Calu3 (cell line): ENCODE results near the gene SLIT3. TPM values are rescaled to one million over a fixed set of nuclear protein-coding genes. Genes with fewer than 3 reads are reported as not detected.

Experiments used
- BruUV-seq: library from RNA; stranded (reverse); fragments of 400-500 nt; replicated peaks from 2 replicates; lab custom pipeline; 2021; lab: Mats Ljungman, UMichigan
- CTCF ChIA-PET: fragments of 300-600 bp; sonication (Branson Sonifier 250); formaldehyde crosslinking; loops from one replicate; lab custom pipeline; 2022; ENCODE audit warnings: antibody characterized with exemption; lab: Charles Lee
- DNase-seq: peaks from one replicate; pipeline ENCODE4 v3.0.0; 2022
- H3K27ac Mint-ChIP-seq: one replicate; pipeline ENCODE4 v1.8.0; 2022; ENCODE audit warnings: mixed read lengths; ENCODE audit not compliant: unreplicated experiment
- H3K27me3 Mint-ChIP-seq: one replicate; pipeline ENCODE4 v1.8.0; 2022; ENCODE audit warnings: mixed read lengths; ENCODE audit not compliant: unreplicated experiment
- H3K36me3 Mint-ChIP-seq: one replicate; pipeline ENCODE4 v1.8.0; 2022; ENCODE audit warnings: mild to moderate bottlenecking, moderate library complexity, mixed read lengths; ENCODE audit not compliant: insufficient read depth, unreplicated experiment
- H3K4me1 Mint-ChIP-seq: one replicate; pipeline ENCODE4 v1.8.0; 2022; ENCODE audit warnings: mild to moderate bottlenecking, low read depth, mixed read lengths; ENCODE audit not compliant: unreplicated experiment
- H3K4me3 Mint-ChIP-seq: one replicate; pipeline ENCODE4 v1.8.0; 2022; ENCODE audit warnings: mild to moderate bottlenecking, low read depth, moderate library complexity, mixed read lengths; ENCODE audit not compliant: unreplicated experiment
- H3K9me3 Mint-ChIP-seq: one replicate; pipeline ENCODE4 v1.8.0; 2022; ENCODE audit warnings: low read depth, mixed read lengths; ENCODE audit not compliant: unreplicated experiment
- CTCF ChIP-seq: fragments of 200-600 bp; IDR thresholded peaks from one replicate; pipeline ENCODE4 v1.8.0; 2022; ENCODE audit warnings: antibody characterized with exemption; ENCODE audit not compliant: unreplicated experiment
- intact Hi-C: fragments of 100-400 bp; cut with micrococcal nuclease; formaldehyde crosslinking; loops from one replicate; pipeline ENCODE4 v1.10.0; 2022; ENCODE audit not compliant: unreplicated experiment
- total RNA-seq: library from RNA; stranded (reverse); gene quantifications from 2 replicates; pipeline ENCODE4 v1.2.3, GENCODE V29; 2022

Gene SLIT3
- total RNA-seq, 1 experiment from 2014 or later = not detected

- Mint-ChIP-seq H3K27me3 (no peaks in the 10 kb centered on the region), H3K4me3 (no peak overlapping the region), H3K9me3 (peaks cover 14% of the 10 kb centered on the region), H3K4me1 (no peaks in the 10 kb centered on the region), H3K36me3 (no peaks in the 10 kb centered on the region), H3K27ac (no peak overlapping the region)
- intact Hi-C loops = no loop called here
- BruUV-seq = no TSS peak
- no peak for DNase-seq
- TF ChIP-seq CTCF = no peak
- CTCF ChIA-PET = no interaction called here
Observed at GRCh38 chr5:169244812-169245211, 56.1 kb downstream of the SLIT3 start.

GRCh38 chr5:169243651-169244422 is 57.1 kb downstream of the SLIT3 start:
- no peak overlapping the region for H3K27ac Mint-ChIP-seq
- no TSS peak for BruUV-seq
- intact Hi-C loops = no loop called here
- no peaks in the 10 kb centered on the region for H3K27me3 Mint-ChIP-seq
- no peak for TF ChIP-seq CTCF
- no peaks in the 10 kb centered on the region for H3K36me3 Mint-ChIP-seq
- no peak for DNase-seq
- no peaks in the 10 kb centered on the region for H3K4me1 Mint-ChIP-seq
- CTCF ChIA-PET = no interaction called here
- H3K9me3 Mint-ChIP-seq = peaks cover 14% of the 10 kb centered on the region
- no peak overlapping the region for H3K4me3 Mint-ChIP-seq

- no peak overlapping the region for H3K4me3 Mint-ChIP-seq
- no peak overlapping the region for H3K27ac Mint-ChIP-seq
- intact Hi-C loops = no loop called here
- peaks cover 9% of the 10 kb centered on the region for H3K9me3 Mint-ChIP-seq
- CTCF ChIA-PET = no interaction called here
- no peaks in the 10 kb centered on the region for H3K27me3 Mint-ChIP-seq
- no peaks in the 10 kb centered on the region for H3K4me1 Mint-ChIP-seq
- BruUV-seq = no TSS peak
- DNase-seq = no peak
- TF ChIP-seq CTCF = no peak
- no peaks in the 10 kb centered on the region for H3K36me3 Mint-ChIP-seq
Observed at GRCh38 chr5:169242849-169243186, 58.1 kb downstream of the SLIT3 start.

- H3K27ac Mint-ChIP-seq = no peak overlapping the region
- no peaks in the 10 kb centered on the region for H3K4me1 Mint-ChIP-seq
- no TSS peak for BruUV-seq
- H3K27me3 Mint-ChIP-seq = no peaks in the 10 kb centered on the region
- CTCF ChIA-PET = no interaction called here
- intact Hi-C loops = no loop called here
- no peak for DNase-seq
- H3K36me3 Mint-ChIP-seq = no peaks in the 10 kb centered on the region
- H3K4me3 Mint-ChIP-seq = no peak overlapping the region
- TF ChIP-seq CTCF = no peak
- peaks cover 10% of the 10 kb centered on the region for H3K9me3 Mint-ChIP-seq
Observed at GRCh38 chr5:169242175-169242848, 58.6 kb downstream of the SLIT3 start.
